ENCODE results near the gene SLC46A1.

DNA sequence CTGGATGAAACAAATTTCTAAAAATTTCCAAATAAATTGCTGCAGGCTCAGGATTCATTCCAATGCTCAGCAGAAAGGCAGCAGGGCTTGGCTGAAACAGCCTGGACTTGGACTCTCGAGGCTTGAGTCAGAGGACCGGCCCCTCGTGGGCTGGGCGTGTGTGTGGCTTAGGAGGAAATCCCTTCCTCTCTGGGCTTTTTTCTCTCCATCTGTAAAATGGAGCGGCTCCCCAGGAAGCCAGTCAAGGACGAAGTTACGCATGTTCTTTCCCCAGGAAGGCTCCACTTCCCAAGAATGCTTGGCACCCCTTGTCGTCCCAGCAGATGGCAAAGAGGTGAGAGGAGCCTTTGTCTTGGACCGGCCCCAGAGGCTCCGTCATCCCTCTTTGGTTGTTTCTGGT is 13.5 kb downstream of the SLC46A1 start:
- no peak for TF ChIP-seq POLR2A (IDR thresholded peaks at IDR 0.05; ENCODE audit: low read depth)
- TF ChIP-seq EP300 (IDR thresholded peaks at IDR 0.05), result no peak

Data from esophagus muscularis mucosa (tissue), 2 donors.